Occipital lobe (tissue), 2 donors: ENCODE data around the gene GIT2. TPM values are rescaled to one million over a fixed set of nuclear protein-coding genes. Genes with fewer than 3 reads are reported as not detected.
"Not testable (repeated sequence)": the region's sequence is repeated elsewhere in the genome, so short reads cannot be mapped to it uniquely, and the experiment has no call there.

ENCODE experiments used
- DNase-seq: peaks from one replicate; lab custom pipeline; 2025; lab: John Stamatoyannopoulos, UW
- total RNA-seq: library from RNA; depleted of rRNA; stranded (reverse); fragments of >200 nt; gene quantifications from one replicate; pipeline ENCODE4 v1.2.3, GENCODE V29; 2014

The GIT2 gene
- total RNA-seq, 1 donor from 2014 or later, result 27.8 TPM

GRCh38 chr12:109893261-109893995 lies 102.7 kb downstream of the GIT2 start:
- no peak for DNase-seq

- no peak for DNase-seq
Measured at GRCh38 chr12:109892748-109893147, 103.4 kb downstream of the GIT2 start.

GRCh38 chr12:109892165-109892715 lies 103.9 kb downstream of the GIT2 start:
- DNase-seq, result no peak

GRCh38 chr12:109891731-109892130 lies 104.4 kb downstream of the GIT2 start:
- not testable (repeated sequence) for DNase-seq

GRCh38 chr12:109890620-109891170 lies 105.5 kb downstream of the GIT2 start:
- DNase-seq, result no peak

GRCh38 chr12:109888179-109889020 lies 107.8 kb downstream of the GIT2 start:
- DNase-seq, result no peak

GRCh38 chr12:109885616-109886015 lies 110.6 kb downstream of the GIT2 start:
- DNase-seq, result no peak

GRCh38 chr12:109883461-109883860 lies 112.7 kb downstream of the GIT2 start:
- no peak for DNase-seq

GRCh38 chr12:109881752-109882151 lies 114.4 kb downstream of the GIT2 start:
- no peak for DNase-seq

GRCh38 chr12:109880938-109881337 lies 115.2 kb downstream of the GIT2 start:
- no peak for DNase-seq

- DNase-seq, result peak; percentile 68
Measured at GRCh38 chr12:109880043-109880931, 115.9 kb downstream of the GIT2 start, which contains the start of gene GLTP. Gene GLTP, minus strand, starts transcription at chr12:109880541. Its CDS starts 167 bp downstream, at chr12:109880374.

Other genes starting within 250 kb of the GIT2 start
- gene TRPV4, start 163.0 kb downstream of the GIT2 start, total RNA-seq, result not detected
- gene GLTP, start 115.8 kb downstream of the GIT2 start, total RNA-seq, result 15.6 TPM
- gene TCHP, start 96.1 kb downstream of the GIT2 start, total RNA-seq, result 6.2 TPM
- gene ANKRD13A, start 3.1 kb upstream of the GIT2 start, total RNA-seq, result 20.6 TPM
- 84.5 TPM for gene C12orf76, start 52.2 kb upstream of the GIT2 start, total RNA-seq
- gene IFT81, start 128.0 kb upstream of the GIT2 start, total RNA-seq, result 90.6 TPM